ENCODE data around the gene ARID4B. TPM values are rescaled to one million over a fixed set of nuclear protein-coding genes. Genes with fewer than 3 reads are reported as not detected.

Gene ARID4B
- total RNA-seq, 1 experiment from 2014 or later: 16.8 TPM

- Histone ChIP-seq H3K27me3 (ENCODE audit: low read length) (no peaks in the 10 kb centered on the region), H3K4me3 (ENCODE audit: low read length) (no peak overlapping the region), H3K79me2 (ENCODE audit: low read length) (no peaks in the 10 kb centered on the region), H3K9me2 (replicated peaks; ENCODE audit: low read length) (no peaks in the 10 kb centered on the region), H3K9ac (ENCODE audit: low read length) (no peak overlapping the region), H3F3A (ENCODE audit: low read length, unreplicated experiment) (no peaks in the 10 kb centered on the region), H3K36me3 (ENCODE audit: low read depth, low read length) (no peaks in the 10 kb centered on the region; the same call in 1 of the 2 replicates), H3K4me1 (ENCODE audit: insufficient read depth, low read length) (no peaks in the 10 kb centered on the region), H3K9me3 (ENCODE audit: low read length) (no peaks in the 10 kb centered on the region), H2AFZ (ENCODE audit: low read length) (no peak overlapping the region), H3K4me2 (ENCODE audit: low read length) (no peak overlapping the region), H3K27ac (ENCODE audit: low read length) (no peak overlapping the region), H4K20me1 (ENCODE audit: low read length) (no peaks in the 10 kb centered on the region)
- no peak for ATAC-seq
- BruUV-seq (replicated peaks): no TSS peak
- TF ChIP-seq EZH2phosphoT487 (IDR thresholded peaks at IDR 0.05; ENCODE audit: borderline replicate concordance, low read length): no peak
- TF ChIP-seq EZH2 (IDR thresholded peaks at IDR 0.05; ENCODE audit: low read length, unreplicated experiment): no peak
- no peak for TF ChIP-seq CTCF (conservative IDR thresholded peaks at IDR 0.05; ENCODE audit: low read depth, low read length)
- ChIA-PET CTCF (no interaction called here), POLR2A (ENCODE audit: unreplicated experiment) (no interaction called here)
- intact Hi-C loops (cut with micrococcal nuclease): no loop called here
- no peak for DNase-seq
Measured at GRCh38 chr1:235236128-235236527, 91.9 kb downstream of the ARID4B start.

GRCh38 chr1:235229868-235230267 is 98.1 kb downstream of the ARID4B start:
- H3K27ac ChIP-seq (ENCODE audit: low read length): no peak overlapping the region
- H3K9ac ChIP-seq (ENCODE audit: low read length): no peak overlapping the region
- H3F3A ChIP-seq (ENCODE audit: low read length, unreplicated experiment): no peaks in the 10 kb centered on the region
- CTCF ChIA-PET: no interaction called here
- H3K79me2 ChIP-seq (ENCODE audit: low read length): no peaks in the 10 kb centered on the region
- no peaks in the 10 kb centered on the region for H4K20me1 ChIP-seq (ENCODE audit: low read length)
- H3K4me3 ChIP-seq (ENCODE audit: low read length): no peak overlapping the region
- no TSS peak for BruUV-seq (replicated peaks)
- no peaks in the 10 kb centered on the region for H3K9me2 ChIP-seq (replicated peaks; ENCODE audit: low read length)
- no peaks in the 10 kb centered on the region for H3K27me3 ChIP-seq (ENCODE audit: low read length)
- POLR2A ChIA-PET (ENCODE audit: unreplicated experiment): no interaction called here
- no peak overlapping the region for H2AFZ ChIP-seq (ENCODE audit: low read length)
- no peak overlapping the region for H3K4me2 ChIP-seq (ENCODE audit: low read length)
- DNase-seq (no peak), ATAC-seq (no peak)
- H3K9me3 ChIP-seq (ENCODE audit: low read length): no peaks in the 10 kb centered on the region
- intact Hi-C loops (cut with micrococcal nuclease): no loop called here
- peaks cover 6% of the 10 kb centered on the region; the same call in 1 of the 2 replicates for H3K36me3 ChIP-seq (ENCODE audit: low read depth, low read length)
- no peaks in the 10 kb centered on the region for H3K4me1 ChIP-seq (ENCODE audit: insufficient read depth, low read length)
- TF ChIP-seq EZH2phosphoT487 (IDR thresholded peaks at IDR 0.05; ENCODE audit: borderline replicate concordance, low read length) (no peak), EZH2 (IDR thresholded peaks at IDR 0.05; ENCODE audit: low read length, unreplicated experiment) (no peak), CTCF (conservative IDR thresholded peaks at IDR 0.05; ENCODE audit: low read depth, low read length) (no peak)

GRCh38 chr1:235227414-235227813 is 100.6 kb downstream of the ARID4B start:
- H3K4me1 ChIP-seq (ENCODE audit: insufficient read depth, low read length): no peaks in the 10 kb centered on the region
- H3K9me2 ChIP-seq (replicated peaks; ENCODE audit: low read length): no peaks in the 10 kb centered on the region
- no peak for DNase-seq
- ChIA-PET CTCF (no interaction called here), POLR2A (ENCODE audit: unreplicated experiment) (interaction anchor here (0.7 kb wide), 1 partner anchor 66 kb away, joined by 23 read pairs; no protein-coding TSS in a partner anchor)
- H3F3A ChIP-seq (ENCODE audit: low read length, unreplicated experiment): no peaks in the 10 kb centered on the region
- H3K4me3 ChIP-seq (ENCODE audit: low read length): no peak overlapping the region
- intact Hi-C loops (cut with micrococcal nuclease): no loop called here
- no peak for TF ChIP-seq EZH2 (IDR thresholded peaks at IDR 0.05; ENCODE audit: low read length, unreplicated experiment)
- TF ChIP-seq EZH2phosphoT487 (IDR thresholded peaks at IDR 0.05; ENCODE audit: borderline replicate concordance, low read length): no peak
- no peak for TF ChIP-seq CTCF (conservative IDR thresholded peaks at IDR 0.05; ENCODE audit: low read depth, low read length)
- H2AFZ ChIP-seq (ENCODE audit: low read length): no peak overlapping the region
- H3K36me3 ChIP-seq (ENCODE audit: low read depth, low read length): peaks cover 12% of the 10 kb centered on the region; the same call in 1 of the 2 replicates
- H3K9me3 ChIP-seq (ENCODE audit: low read length): no peaks in the 10 kb centered on the region
- no peak overlapping the region for H3K9ac ChIP-seq (ENCODE audit: low read length)
- no peaks in the 10 kb centered on the region for H3K79me2 ChIP-seq (ENCODE audit: low read length)
- no peaks in the 10 kb centered on the region for H4K20me1 ChIP-seq (ENCODE audit: low read length)
- H3K27ac ChIP-seq (ENCODE audit: low read length): no peak overlapping the region
- no peaks in the 10 kb centered on the region for H3K27me3 ChIP-seq (ENCODE audit: low read length)
- H3K4me2 ChIP-seq (ENCODE audit: low read length): no peak overlapping the region
- ATAC-seq: no peak
- BruUV-seq (replicated peaks): no TSS peak
